ENCODE measurements around the gene ADRM1. TPM values are rescaled to one million over a fixed set of nuclear protein-coding genes. Genes with fewer than 3 reads are reported as not detected.

Gene ADRM1
- total RNA-seq, 1 experiment from 2014 or later = 227 TPM

GRCh38 chr20:62258499-62259293 is 44.1 kb upstream of the ADRM1 start:
- peaks cover 8% of the 10 kb centered on the region for H3K4me1 Mint-ChIP-seq (ENCODE audit: low read depth, unreplicated experiment)
- intact Hi-C loops (cut with micrococcal nuclease; ENCODE audit: unreplicated experiment) = no loop called here
- H3K9me3 Mint-ChIP-seq (ENCODE audit: low read depth, unreplicated experiment) = no peaks in the 10 kb centered on the region
- H3K27ac Mint-ChIP-seq (ENCODE audit: unreplicated experiment) = no peak overlapping the region
- no peak for DNase-seq
- TF ChIP-seq CTCF (IDR thresholded peaks at IDR 0.05; ENCODE audit: unreplicated experiment) = no peak
- peaks cover 67% of the 10 kb centered on the region for H3K36me3 Mint-ChIP-seq (ENCODE audit: insufficient read depth, unreplicated experiment)
- no peak overlapping the region for H3K4me3 Mint-ChIP-seq (ENCODE audit: low read depth, unreplicated experiment)
- H3K27me3 Mint-ChIP-seq (ENCODE audit: unreplicated experiment) = no peaks in the 10 kb centered on the region
- CTCF ChIA-PET = interaction anchor here (0.6 kb wide), 1 partner anchor 1022 kb away, joined by 4 read pairs; no protein-coding TSS in a partner anchor
- BruUV-seq (replicated peaks) = no TSS peak

DNA sequence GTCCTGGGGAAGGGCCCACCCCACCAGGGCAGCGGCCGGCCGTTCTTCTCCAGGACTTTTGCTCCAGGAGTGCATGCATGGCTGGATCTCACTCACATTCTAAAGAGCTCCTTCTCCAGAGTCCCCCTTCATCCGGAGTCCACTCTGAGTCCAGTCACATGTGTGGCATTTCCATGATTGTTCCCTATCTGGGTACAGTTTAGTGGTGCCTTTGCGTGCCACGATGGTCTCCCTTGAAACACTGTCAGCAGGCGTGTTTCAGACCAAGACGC is 43.6 kb upstream of the ADRM1 start:
- DNase-seq = no peak
- intact Hi-C loops (cut with micrococcal nuclease; ENCODE audit: unreplicated experiment) = no loop called here
- CTCF ChIA-PET = interaction anchor here (0.6 kb wide), 1 partner anchor 1021 kb away, joined by 4 read pairs; no protein-coding TSS in a partner anchor
- no peak overlapping the region for H3K27ac Mint-ChIP-seq (ENCODE audit: unreplicated experiment)
- no peaks in the 10 kb centered on the region for H3K27me3 Mint-ChIP-seq (ENCODE audit: unreplicated experiment)
- H3K4me3 Mint-ChIP-seq (ENCODE audit: low read depth, unreplicated experiment) = no peak overlapping the region
- BruUV-seq (replicated peaks) = no TSS peak
- no peaks in the 10 kb centered on the region for H3K9me3 Mint-ChIP-seq (ENCODE audit: low read depth, unreplicated experiment)
- peaks cover 4% of the 10 kb centered on the region for H3K4me1 Mint-ChIP-seq (ENCODE audit: low read depth, unreplicated experiment)
- peaks cover 70% of the 10 kb centered on the region for H3K36me3 Mint-ChIP-seq (ENCODE audit: insufficient read depth, unreplicated experiment)
- no peak for TF ChIP-seq CTCF (IDR thresholded peaks at IDR 0.05; ENCODE audit: unreplicated experiment)

GRCh38 chr20:62262064-62262463 is 40.7 kb upstream of the ADRM1 start:
- no peak for TF ChIP-seq CTCF (IDR thresholded peaks at IDR 0.05; ENCODE audit: unreplicated experiment)
- H3K27ac Mint-ChIP-seq (ENCODE audit: unreplicated experiment) = no peak overlapping the region
- no peaks in the 10 kb centered on the region for H3K9me3 Mint-ChIP-seq (ENCODE audit: low read depth, unreplicated experiment)
- no peak for DNase-seq
- no peaks in the 10 kb centered on the region for H3K27me3 Mint-ChIP-seq (ENCODE audit: unreplicated experiment)
- BruUV-seq (replicated peaks) = no TSS peak
- CTCF ChIA-PET = interaction anchor here (0.6 kb wide), 1 partner anchor 47 kb away, joined by 5 read pairs; no protein-coding TSS in a partner anchor
- H3K4me1 Mint-ChIP-seq (ENCODE audit: low read depth, unreplicated experiment) = no peaks in the 10 kb centered on the region
- peaks cover 74% of the 10 kb centered on the region for H3K36me3 Mint-ChIP-seq (ENCODE audit: insufficient read depth, unreplicated experiment)
- intact Hi-C loops (cut with micrococcal nuclease; ENCODE audit: unreplicated experiment) = no loop called here
- no peak overlapping the region for H3K4me3 Mint-ChIP-seq (ENCODE audit: low read depth, unreplicated experiment)

- CTCF ChIA-PET = no interaction called here
- DNase-seq = no peak
- no peak for TF ChIP-seq CTCF (IDR thresholded peaks at IDR 0.05; ENCODE audit: unreplicated experiment)
- Mint-ChIP-seq H3K4me1 (ENCODE audit: low read depth, unreplicated experiment) (no peaks in the 10 kb centered on the region), H3K9me3 (ENCODE audit: low read depth, unreplicated experiment) (no peaks in the 10 kb centered on the region), H3K27ac (ENCODE audit: unreplicated experiment) (no peak overlapping the region), H3K27me3 (ENCODE audit: unreplicated experiment) (no peaks in the 10 kb centered on the region), H3K36me3 (ENCODE audit: insufficient read depth, unreplicated experiment) (peaks cover 80% of the 10 kb centered on the region), H3K4me3 (ENCODE audit: low read depth, unreplicated experiment) (no peak overlapping the region)
- BruUV-seq (replicated peaks) = no TSS peak
- intact Hi-C loops (cut with micrococcal nuclease; ENCODE audit: unreplicated experiment) = no loop called here
Observed at GRCh38 chr20:62263396-62263795, 39.4 kb upstream of the ADRM1 start.

Measured in Calu3 (cell line).